ENCODE data around the gene CYP4F22. TPM values are rescaled to one million over a fixed set of nuclear protein-coding genes. Genes with fewer than 3 reads are reported as not detected.

The CYP4F22 gene
- total RNA-seq, 1 donor from 2014 or later, result not detected

DNA sequence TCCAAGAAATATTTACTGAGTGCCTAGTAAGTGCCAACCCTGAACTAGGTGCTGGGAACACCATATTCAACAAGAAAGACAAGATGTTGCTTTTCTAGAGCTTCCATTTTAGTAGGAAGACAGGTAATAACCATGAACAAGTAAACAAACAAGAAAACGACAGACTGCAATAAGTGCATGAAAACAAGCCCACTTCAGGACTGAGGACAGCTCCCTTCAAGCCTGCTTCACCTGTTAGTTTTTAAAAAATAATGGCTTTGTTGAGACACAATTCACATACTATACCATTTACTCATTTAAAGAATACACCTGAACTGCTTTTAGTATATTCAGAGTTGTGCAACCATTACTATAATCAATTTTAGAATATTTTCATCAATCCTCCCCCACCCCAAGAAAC is 30.4 kb downstream of the CYP4F22 start:
- Mint-ChIP-seq H3K36me3 (ENCODE audit: unreplicated experiment) (no peaks in the 10 kb centered on the region), H3K9me3 (ENCODE audit: unreplicated experiment) (peaks cover 12% of the 10 kb centered on the region), H3K27me3 (ENCODE audit: unreplicated experiment) (no peaks in the 10 kb centered on the region), H3K4me3 (ENCODE audit: unreplicated experiment) (no peak overlapping the region), H3K27ac (ENCODE audit: unreplicated experiment) (no peak overlapping the region), H3K4me1 (ENCODE audit: unreplicated experiment) (no peaks in the 10 kb centered on the region)
- TF ChIP-seq, protein P1, sequence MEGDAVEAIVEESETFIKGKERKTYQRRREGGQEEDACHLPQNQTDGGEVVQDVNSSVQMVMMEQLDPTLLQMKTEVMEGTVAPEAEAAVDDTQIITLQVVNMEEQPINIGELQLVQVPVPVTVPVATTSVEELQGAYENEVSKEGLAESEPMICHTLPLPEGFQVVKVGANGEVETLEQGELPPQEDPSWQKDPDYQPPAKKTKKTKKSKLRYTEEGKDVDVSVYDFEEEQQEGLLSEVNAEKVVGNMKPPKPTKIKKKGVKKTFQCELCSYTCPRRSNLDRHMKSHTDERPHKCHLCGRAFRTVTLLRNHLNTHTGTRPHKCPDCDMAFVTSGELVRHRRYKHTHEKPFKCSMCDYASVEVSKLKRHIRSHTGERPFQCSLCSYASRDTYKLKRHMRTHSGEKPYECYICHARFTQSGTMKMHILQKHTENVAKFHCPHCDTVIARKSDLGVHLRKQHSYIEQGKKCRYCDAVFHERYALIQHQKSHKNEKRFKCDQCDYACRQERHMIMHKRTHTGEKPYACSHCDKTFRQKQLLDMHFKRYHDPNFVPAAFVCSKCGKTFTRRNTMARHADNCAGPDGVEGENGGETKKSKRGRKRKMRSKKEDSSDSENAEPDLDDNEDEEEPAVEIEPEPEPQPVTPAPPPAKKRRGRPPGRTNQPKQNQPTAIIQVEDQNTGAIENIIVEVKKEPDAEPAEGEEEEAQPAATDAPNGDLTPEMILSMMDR (IDR thresholded peaks at IDR 0.05), result no peak
- no peak for DNase-seq (ENCODE audit: extremely low spot score, unreplicated experiment)

DNA sequence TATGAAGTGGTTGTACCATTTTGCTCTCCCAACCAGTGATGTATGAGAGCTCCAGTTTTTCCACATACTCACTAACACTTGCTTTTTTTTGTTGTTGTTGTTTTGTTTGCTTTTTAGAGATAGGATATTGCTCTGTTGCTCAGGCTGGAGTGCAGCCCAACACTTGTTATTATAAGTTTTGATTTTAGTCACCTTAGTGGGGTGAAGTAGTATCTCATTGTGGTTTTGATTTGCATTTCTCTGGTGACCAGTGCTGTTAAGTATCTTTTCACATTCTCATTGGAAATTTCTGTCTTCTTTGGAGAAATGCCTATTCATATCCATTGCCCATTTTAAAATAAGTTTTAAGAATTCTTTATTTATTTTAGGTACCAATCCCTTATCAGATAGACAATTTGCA is 31.3 kb downstream of the CYP4F22 start:
- Mint-ChIP-seq H3K4me3 (ENCODE audit: unreplicated experiment) (no peak overlapping the region), H3K36me3 (ENCODE audit: unreplicated experiment) (no peaks in the 10 kb centered on the region), H3K27me3 (ENCODE audit: unreplicated experiment) (no peaks in the 10 kb centered on the region), H3K9me3 (ENCODE audit: unreplicated experiment) (peaks cover 12% of the 10 kb centered on the region), H3K27ac (ENCODE audit: unreplicated experiment) (no peak overlapping the region), H3K4me1 (ENCODE audit: unreplicated experiment) (no peaks in the 10 kb centered on the region)
- DNase-seq (ENCODE audit: extremely low spot score, unreplicated experiment), result no peak
- TF ChIP-seq, protein P1 (IDR thresholded peaks at IDR 0.05), result no peak

DNA sequence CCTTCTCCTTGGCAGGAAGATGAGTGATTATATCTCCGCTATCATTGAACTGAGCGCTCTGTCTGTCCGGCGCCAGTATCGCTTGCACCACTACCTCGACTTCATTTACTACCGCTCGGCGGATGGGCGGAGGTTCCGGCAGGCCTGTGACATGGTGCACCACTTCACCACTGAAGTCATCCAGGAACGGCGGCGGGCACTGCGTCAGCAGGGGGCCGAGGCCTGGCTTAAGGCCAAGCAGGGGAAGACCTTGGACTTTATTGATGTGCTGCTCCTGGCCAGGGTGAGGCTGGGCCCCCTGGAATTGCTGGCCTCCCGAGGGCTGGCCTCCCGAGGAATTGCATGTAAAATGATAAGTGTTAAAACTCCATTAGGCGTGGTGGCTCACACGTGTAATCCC is 32.1 kb downstream of the CYP4F22 start:
- Mint-ChIP-seq H3K9me3 (ENCODE audit: unreplicated experiment) (peaks cover 12% of the 10 kb centered on the region), H3K27me3 (ENCODE audit: unreplicated experiment) (no peaks in the 10 kb centered on the region), H3K27ac (ENCODE audit: unreplicated experiment) (no peak overlapping the region), H3K4me3 (ENCODE audit: unreplicated experiment) (no peak overlapping the region), H3K36me3 (ENCODE audit: unreplicated experiment) (no peaks in the 10 kb centered on the region), H3K4me1 (ENCODE audit: unreplicated experiment) (no peaks in the 10 kb centered on the region)
- TF ChIP-seq, protein P1 (IDR thresholded peaks at IDR 0.05), result no peak
- DNase-seq (ENCODE audit: extremely low spot score, unreplicated experiment), result no peak

DNA sequence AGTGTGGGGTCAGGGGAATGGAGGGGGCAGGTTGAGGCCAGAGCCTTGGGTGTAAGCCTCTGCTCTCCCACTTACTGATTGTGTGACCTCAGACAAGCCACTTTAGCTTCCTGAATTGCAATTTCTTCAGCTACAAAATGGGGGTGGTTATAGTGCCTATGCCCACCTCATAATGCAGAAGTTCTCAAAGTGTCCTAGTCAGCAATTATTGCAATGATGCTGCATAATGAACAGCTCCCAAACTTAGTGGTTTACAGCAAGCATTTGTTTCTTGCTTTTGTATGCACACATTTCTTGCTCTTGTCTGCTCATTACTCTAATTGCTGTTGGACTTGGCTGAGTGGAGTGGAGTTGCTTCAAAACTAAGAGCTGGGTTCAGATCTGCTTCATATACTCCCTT is 36.0 kb downstream of the CYP4F22 start:
- Mint-ChIP-seq H3K36me3 (ENCODE audit: unreplicated experiment) (no peaks in the 10 kb centered on the region), H3K9me3 (ENCODE audit: unreplicated experiment) (peaks cover 3% of the 10 kb centered on the region)

DNA sequence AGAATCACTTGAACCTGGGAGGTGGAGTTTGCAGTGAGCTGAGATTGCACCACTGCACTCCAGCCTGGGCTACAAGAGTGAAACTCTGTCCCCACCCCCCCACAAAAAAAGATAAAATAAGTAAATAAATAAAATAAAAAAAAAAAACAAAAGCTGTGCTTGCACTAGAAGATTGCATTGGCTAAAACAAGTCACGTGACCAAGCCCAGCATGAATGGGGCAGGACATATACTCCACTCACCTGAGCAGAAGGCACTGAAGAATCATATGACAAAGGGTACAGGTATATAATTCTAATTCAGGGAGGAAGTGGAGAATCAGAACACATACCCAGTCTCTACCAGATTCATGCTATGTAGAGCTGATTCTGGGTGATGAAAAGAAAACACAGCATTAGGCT is 36.6 kb downstream of the CYP4F22 start:
- TF ChIP-seq, protein P1 (IDR thresholded peaks at IDR 0.05), result no peak
- H3K4me1 Mint-ChIP-seq (ENCODE audit: unreplicated experiment), result no peaks in the 10 kb centered on the region
- H3K9me3 Mint-ChIP-seq (ENCODE audit: unreplicated experiment), result no peaks in the 10 kb centered on the region
- no peaks in the 10 kb centered on the region for H3K36me3 Mint-ChIP-seq (ENCODE audit: unreplicated experiment)
- H3K4me3 Mint-ChIP-seq (ENCODE audit: unreplicated experiment), result no peak overlapping the region
- H3K27ac Mint-ChIP-seq (ENCODE audit: unreplicated experiment), result no peak overlapping the region
- DNase-seq (ENCODE audit: extremely low spot score, unreplicated experiment), result no peak
- peaks cover 5% of the 10 kb centered on the region for H3K27me3 Mint-ChIP-seq (ENCODE audit: unreplicated experiment)

More for the DNA sequence above, 36.0 kb downstream of the CYP4F22 start:
- Mint-ChIP-seq H3K4me1 (ENCODE audit: unreplicated experiment) (no peaks in the 10 kb centered on the region), H3K27ac (ENCODE audit: unreplicated experiment) (no peak overlapping the region), H3K27me3 (ENCODE audit: unreplicated experiment) (peaks cover 5% of the 10 kb centered on the region), H3K4me3 (ENCODE audit: unreplicated experiment) (no peak overlapping the region)
- no peak for DNase-seq (ENCODE audit: extremely low spot score, unreplicated experiment)
- TF ChIP-seq, protein P1 (IDR thresholded peaks at IDR 0.05), result no peak

Data from osteocyte (in vitro differentiated cells).